Stimulated activated CD4-positive, alpha-beta T cell treated with anti-CD3 and anti-CD28 coated beads, Interleukin-4, amount 100 ng/mL, for 1 hour (primary cell): ENCODE data around the gene PLEKHA6.

Experiments used
- DNase-seq: peaks from one replicate; pipeline ENCODE4 v3.0.0-alpha.2; 2020

PLEKHA6 gene

GRCh38 chr1:204227996-204228785, 131.5 kb downstream of the PLEKHA6 start:
- DNase-seq = no peak

- no peak for DNase-seq
Measured at GRCh38 chr1:204227351-204227750, 132.4 kb downstream of the PLEKHA6 start.

- no peak for DNase-seq
Measured at GRCh38 chr1:204225841-204226735, 133.6 kb downstream of the PLEKHA6 start.

GRCh38 chr1:204224655-204225054, 135.1 kb downstream of the PLEKHA6 start:
- DNase-seq = no peak

GRCh38 chr1:204223129-204223860, 136.4 kb downstream of the PLEKHA6 start:
- no peak for DNase-seq

GRCh38 chr1:204222764-204223055, 137.0 kb downstream of the PLEKHA6 start:
- DNase-seq = no peak

GRCh38 chr1:204222006-204222763, 137.5 kb downstream of the PLEKHA6 start:
- no peak for DNase-seq

GRCh38 chr1:204221271-204221670, 138.5 kb downstream of the PLEKHA6 start:
- DNase-seq = no peak

GRCh38 chr1:204219971-204220616, 139.6 kb downstream of the PLEKHA6 start:
- DNase-seq = no peak

- DNase-seq = no peak
Measured at GRCh38 chr1:204218552-204218951, 141.2 kb downstream of the PLEKHA6 start.

GRCh38 chr1:204217648-204218000, 142.1 kb downstream of the PLEKHA6 start:
- DNase-seq = no peak

GRCh38 chr1:204216880-204217647, 142.7 kb downstream of the PLEKHA6 start:
- DNase-seq = no peak

GRCh38 chr1:204216236-204216635, 143.5 kb downstream of the PLEKHA6 start:
- DNase-seq = no peak

GRCh38 chr1:204213668-204214662, 145.8 kb downstream of the PLEKHA6 start, which contains the start of gene GOLT1A:
GOLT1A (minus strand) TSS chr1:204213988; CDS start chr1:204213906, 82 bp downstream.
- peak; percentile 49 for DNase-seq

- DNase-seq = no peak
Measured at GRCh38 chr1:204212715-204213114, 147.0 kb downstream of the PLEKHA6 start.

- no peak for DNase-seq
Measured at GRCh38 chr1:204211046-204211445, 148.7 kb downstream of the PLEKHA6 start.

- peak; percentile 81 for DNase-seq
Measured at GRCh38 chr1:204207136-204207616, 152.6 kb downstream of the PLEKHA6 start.

- DNase-seq = no peak
Measured at GRCh38 chr1:204206121-204206520, 153.6 kb downstream of the PLEKHA6 start.

GRCh38 chr1:204205486-204205885, 154.2 kb downstream of the PLEKHA6 start:
- no peak for DNase-seq

- no peak for DNase-seq
Measured at GRCh38 chr1:204204944-204205343, 154.8 kb downstream of the PLEKHA6 start.
